Smooth muscle cell of the coronary artery (primary cell): ENCODE results near the gene SNAPIN. TPM values are rescaled to one million over a fixed set of nuclear protein-coding genes. Genes with fewer than 3 reads are reported as not detected.

ENCODE experiments used
- total RNA-seq: library from RNA; depleted of rRNA; stranded (reverse); fragments of >200 nt; gene quantifications from 2 replicates; pipeline ENCODE4 v1.2.3, GENCODE V29; 2014; ENCODE audit warnings: low replicate concordance

SNAPIN gene, protein sequence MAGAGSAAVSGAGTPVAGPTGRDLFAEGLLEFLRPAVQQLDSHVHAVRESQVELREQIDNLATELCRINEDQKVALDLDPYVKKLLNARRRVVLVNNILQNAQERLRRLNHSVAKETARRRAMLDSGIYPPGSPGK
- total RNA-seq = 26.4 and 55.4 TPM in 2 replicates

DNA sequence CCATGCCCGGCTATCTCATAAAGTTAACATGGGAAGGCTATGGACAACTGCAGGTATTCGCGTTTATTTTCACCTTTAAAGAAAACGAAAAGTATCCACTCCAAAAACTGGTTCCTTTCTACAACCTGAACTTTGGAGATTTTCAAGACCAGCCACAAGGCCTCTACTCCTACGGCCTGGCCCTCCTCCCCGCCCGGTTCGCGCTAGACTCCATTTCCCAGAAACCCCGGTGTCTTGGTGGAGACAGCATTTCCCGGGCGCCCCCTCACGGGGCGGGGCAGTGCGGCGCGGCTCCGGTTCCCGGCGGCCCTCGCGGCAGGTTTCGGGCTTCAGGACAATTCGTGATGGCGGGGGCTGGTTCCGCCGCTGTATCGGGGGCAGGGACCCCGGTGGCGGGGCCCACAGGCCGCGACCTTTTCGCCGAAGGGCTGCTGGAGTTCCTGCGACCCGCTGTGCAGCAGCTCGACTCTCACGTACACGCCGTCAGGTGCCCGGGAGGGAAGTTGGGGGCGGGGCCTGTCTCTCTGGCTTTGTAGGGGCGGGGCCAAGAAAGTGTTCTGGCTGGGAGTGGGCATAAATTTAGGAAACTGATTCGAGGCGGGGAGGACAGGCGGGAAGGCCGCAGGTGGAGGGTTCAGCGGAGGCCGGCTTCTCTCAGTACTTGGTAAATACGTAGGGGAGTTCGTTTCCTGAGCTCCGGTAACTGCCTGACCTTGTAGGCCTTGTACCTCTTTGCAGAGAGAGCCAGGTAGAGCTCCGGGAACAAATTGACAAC lies at the start of gene SNAPIN:
Gene SNAPIN (plus strand): TSS at position 304 of the 775 bp plus-strand sequence. CDS start 41 bp downstream, at position 345.

DNA sequence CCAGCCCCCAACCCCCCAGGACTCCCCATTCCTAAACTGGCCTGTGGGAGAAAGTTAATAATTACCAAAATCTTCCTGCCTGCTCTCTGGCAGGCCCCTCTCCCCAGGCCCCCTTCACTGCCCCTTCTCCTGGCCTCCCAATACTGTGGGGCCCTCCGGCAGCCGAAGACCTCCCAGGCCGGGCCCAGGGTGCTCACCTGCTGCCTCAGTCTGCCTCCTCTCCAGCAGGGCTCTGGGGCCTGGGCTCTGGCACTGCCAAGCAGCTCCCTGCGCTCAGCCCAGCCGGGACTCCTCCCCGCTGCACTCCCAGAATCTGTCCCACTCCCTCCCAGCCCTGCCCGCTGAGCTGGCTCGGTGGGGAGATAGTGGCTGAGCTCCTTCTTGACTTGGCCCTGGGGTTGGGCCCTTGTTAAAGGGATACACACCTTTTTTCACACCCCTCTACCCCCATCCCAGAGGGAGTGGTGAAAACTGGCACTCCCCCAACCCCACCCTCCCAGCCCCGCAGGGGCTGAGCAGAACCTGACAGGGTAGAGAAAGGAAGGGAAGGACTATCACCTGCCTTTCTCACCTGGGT lies 45.7 kb upstream of the SNAPIN start, which contains the start of gene S100A16:
Gene S100A16 (minus strand): TSS at position 383 of the 577 bp plus-strand sequence. CDS start 4,986 bp downstream, outside the sequence.

DNA sequence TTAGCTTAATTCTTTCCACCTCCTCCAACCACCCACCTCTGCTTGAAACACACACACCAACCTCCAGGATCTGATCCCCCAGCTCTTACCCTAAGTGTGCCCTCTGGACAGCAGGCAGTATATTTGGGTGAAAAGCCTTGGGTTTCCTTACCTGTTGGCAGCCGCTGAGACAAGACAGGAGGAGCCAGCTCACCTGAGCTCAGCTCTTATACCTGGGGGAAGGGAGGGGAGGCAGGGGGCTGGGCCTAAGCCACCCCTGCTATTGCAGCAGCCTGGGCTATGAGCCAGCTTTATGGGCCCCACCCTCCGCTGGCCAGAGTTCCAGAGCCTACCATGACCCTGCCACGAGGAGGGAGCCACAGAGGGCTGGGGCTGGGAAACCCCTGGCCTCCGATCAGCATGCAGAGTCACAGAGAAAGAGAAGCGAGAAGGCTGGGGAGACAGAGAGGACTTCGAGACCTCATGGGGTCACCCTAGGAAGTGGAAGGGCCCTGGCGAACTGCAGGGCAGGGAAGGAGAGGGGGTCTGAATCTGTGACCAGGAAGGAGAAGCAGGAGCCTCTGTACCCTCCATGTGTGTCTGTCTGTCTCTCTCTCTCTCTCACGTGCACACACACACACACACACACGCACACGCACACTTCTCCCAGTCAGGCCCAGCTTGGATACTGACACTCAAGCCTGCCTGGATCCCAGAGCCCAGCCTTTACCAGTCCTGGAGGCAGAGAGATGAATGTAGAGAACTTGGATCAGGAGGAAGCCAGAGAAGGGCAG lies 42.2 kb upstream of the SNAPIN start, which contains the start of gene S100A14:
Gene S100A14 (minus strand): TSS at position 182 of the 773 bp plus-strand sequence. CDS start 467 bp downstream, outside the sequence.

DNA sequence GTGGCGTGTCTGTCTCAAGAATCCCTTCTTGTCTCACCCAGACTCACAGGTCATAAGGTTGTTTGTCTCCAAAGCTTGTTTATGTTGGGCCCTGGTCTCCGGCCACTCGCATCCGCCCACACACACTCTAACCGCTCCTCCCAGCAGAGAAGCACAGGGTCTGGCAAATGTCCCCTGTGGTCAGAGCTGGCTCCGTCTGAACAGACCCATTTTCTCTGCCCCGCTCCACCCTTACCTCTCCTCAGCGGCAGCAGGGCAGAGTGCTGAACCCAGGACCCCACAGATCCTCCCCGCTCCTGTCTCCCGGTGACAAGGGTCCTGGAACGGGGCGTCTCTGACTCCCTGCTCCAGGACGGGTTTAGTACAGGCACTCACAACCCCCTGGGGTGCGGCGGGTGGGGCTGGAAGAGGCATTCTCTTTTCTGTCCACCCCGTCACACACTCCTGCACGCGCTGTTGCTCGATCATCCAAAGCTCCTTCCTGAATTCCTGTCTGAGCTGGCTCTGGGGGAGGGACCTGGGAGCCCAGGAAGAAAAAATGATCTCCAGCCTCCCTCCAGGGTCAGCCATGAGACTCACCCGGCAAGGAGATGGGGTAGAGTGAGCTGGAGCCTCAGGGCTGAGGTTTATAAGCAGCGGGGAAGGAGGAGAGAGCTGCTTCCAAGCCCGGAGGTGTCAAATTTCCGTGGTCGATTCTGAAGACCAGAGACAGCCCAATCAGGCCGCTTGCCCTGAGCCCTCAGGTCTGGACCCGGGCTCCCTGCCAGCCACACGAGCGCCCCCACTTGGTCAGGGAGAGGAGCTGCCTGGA lies 31.4 kb upstream of the SNAPIN start, which contains the start of gene S100A13:
Gene S100A13 (minus strand): TSS at position 602 of the 811 bp plus-strand sequence. CDS start 1,033 bp downstream, outside the sequence.

DNA sequence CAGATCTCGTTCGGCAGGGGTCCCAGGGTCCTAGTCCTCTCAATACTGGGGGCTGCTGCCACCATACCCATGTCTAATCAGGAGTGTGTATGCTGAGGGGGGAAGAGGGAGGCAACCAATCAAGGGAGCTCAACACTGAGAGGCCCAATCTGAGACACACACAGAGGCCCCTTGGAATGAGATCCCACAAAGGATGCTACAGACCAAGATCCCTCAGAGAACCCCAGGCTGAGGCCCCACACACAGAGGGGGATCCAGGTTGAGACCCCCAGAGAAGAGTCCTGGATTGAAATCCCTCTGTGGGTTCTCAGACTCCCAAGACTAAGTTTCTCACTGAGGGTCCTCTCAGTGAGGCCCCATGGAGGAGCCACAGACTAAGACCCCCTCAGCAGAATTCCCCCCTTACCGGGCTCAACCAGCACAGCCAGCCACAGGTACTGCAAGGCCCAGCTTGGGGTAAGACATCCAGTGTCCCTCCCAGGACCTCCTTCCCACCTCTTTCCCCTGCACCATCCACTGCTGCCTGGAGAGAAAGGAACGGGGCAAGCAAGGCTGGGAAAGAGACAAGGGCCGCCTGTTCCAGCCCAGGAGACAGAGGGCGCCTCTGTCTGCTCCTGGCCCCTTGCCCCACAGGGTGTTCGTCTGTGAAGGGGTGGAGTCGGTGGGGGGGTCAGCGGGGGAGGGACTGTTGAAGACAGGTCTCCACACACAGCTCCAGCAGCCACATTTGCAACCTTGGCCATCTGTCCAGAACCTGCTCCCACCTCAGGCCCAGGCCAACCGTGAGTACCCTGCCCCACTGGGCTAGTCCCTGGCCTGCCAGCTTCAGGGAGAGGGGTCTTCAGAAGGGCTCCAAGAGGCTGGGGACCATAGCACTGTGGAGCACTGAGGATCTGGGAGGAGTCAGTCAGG lies 30.5 kb upstream of the SNAPIN start, which contains the start of gene S100A1:
Gene S100A1 (plus strand): TSS at position 720 of the 912 bp plus-strand sequence. CDS start 2,088 bp downstream, outside the sequence.

DNA sequence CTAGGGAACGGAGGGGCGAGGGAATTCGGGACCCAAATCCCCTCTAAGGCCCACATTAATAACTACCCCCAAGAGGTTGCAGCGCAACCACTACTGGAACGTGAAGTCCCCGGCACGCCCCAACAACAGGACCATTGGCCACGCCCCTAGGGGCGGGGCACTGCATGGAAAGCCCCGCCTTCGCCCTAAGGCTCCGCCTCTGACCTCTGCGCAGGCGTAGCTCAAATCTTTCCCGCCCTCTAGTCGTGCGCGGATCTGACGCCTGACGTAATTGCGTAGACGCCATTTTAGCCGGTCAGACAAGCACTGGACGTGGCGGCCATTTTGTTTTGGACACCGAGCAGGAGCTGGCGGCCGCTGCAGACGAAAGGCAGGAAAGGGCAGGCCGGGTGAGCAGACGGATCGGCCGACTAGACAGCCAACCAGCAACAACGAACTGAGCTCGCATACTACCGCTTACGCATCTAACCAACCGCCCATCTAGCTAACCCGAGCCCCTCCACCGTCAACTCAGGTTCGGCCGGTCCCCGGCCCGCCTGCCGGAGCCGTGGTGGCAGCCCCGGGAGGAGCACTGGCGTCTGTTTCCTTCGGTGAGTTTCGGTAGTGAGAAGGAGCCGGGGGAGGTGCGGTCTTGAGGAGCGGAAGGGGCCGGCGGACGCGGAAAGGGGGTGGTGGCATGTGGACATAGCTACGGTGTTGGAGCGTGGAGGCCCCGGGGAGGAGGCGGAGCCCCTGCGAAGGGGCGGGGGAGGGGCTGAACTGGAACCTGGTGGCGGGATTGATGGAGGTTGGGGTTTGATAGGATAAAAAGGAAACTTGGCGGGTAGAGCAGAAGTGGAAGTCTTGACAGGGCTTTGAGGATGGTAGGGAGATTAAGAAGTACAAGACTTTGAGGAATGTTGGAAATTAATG lies 24.5 kb upstream of the SNAPIN start, which contains the start of gene CHTOP:
Gene CHTOP (plus strand): TSS at position 313 of the 912 bp plus-strand sequence. CDS start 2,523 bp downstream, outside the sequence.

DNA sequence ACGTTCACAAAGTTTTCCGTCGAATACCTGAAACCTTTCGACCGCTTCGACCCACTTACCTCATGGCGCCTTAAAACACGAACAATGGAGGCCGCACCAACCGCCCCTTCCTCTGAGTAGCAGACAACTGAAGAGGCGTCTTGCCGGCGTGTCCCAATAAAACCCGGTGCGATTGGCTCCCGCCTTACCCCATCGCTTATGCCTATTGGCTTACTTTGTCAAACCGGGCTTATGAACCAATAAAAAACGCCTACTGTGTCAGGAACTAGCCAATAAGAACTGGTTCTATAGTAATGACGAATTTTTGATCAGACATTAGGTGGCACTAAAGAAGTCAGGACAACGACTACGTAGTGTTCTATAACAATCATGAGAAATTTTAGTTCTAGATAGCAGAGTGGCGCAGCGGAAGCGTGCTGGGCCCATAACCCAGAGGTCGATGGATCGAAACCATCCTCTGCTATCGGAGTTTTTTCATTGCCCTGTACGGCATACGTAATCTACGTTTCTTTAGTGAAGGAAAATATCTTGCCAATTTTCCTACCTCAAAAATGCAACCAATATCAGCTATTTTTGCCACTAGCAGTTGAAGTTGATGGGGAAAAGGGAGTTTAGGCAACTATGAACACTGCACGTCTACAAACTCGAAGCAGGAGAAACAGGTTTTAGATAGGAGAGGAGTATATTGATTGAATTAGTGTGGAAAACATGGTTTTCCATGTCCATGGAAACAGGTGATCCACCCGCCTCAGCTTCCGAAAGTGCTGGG lies 12.5 kb downstream of the SNAPIN start, which contains the start of gene ILF2:
Gene ILF2 (minus strand): TSS at position 135 of the 769 bp plus-strand sequence. CDS start 71 bp downstream, at position 64.

DNA sequence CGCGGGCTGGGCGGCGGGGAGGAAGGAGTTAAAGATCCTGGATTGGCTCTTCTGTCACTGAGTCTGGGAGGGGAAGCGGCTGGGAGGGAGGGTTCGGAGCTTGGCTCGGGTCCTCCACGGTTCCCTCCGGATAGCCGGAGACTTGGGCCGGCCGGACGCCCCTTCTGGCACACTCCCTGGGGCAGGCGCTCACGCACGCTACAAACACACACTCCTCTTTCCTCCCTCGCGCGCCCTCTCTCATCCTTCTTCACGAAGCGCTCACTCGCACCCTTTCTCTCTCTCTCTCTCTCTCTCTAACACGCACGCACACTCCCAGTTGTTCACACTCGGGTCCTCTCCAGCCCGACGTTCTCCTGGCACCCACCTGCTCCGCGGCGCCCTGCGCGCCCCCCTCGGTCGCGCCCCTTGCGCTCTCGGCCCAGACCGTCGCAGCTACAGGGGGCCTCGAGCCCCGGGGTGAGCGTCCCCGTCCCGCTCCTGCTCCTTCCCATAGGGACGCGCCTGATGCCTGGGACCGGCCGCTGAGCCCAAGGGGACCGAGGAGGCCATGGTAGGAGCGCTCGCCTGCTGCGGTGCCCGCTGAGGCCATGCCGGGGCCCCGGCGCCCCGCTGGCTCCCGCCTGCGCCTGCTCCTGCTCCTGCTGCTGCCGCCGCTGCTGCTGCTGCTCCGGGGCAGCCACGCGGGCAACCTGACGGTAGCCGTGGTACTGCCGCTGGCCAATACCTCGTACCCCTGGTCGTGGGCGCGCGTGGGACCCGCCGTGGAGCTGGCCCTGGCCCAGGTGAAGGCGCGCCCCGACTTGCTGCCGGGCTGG lies 20.2 kb downstream of the SNAPIN start, which contains the start of gene NPR1:
Gene NPR1 (plus strand): TSS at position 170 of the 818 bp plus-strand sequence. CDS start 421 bp downstream, at position 591.

Other genes starting within 250 kb of the SNAPIN start
- not detected in 2 replicates for gene S100A7A, start 242.2 kb upstream of the SNAPIN start, total RNA-seq
- gene S100A7, start 198.1 kb upstream of the SNAPIN start, total RNA-seq = not detected in 2 replicates
- gene S100A6, start 122.7 kb upstream of the SNAPIN start, total RNA-seq = 1,802 and 2,597 TPM in 2 replicates
- gene S100A5, start 117.8 kb upstream of the SNAPIN start, total RNA-seq = not detected in 2 replicates
- gene S100A4, start 112.9 kb upstream of the SNAPIN start, total RNA-seq = 109 and 280 TPM in 2 replicates
- gene S100A3, start 109.4 kb upstream of the SNAPIN start, total RNA-seq = 5.0 and 7.3 TPM in 2 replicates
- 1.1 and 3.5 TPM in 2 replicates for gene S100A2, start 92.9 kb upstream of the SNAPIN start, total RNA-seq
- gene S100A16, start 45.6 kb upstream of the SNAPIN start, total RNA-seq = 98.3 and 375 TPM in 2 replicates
- gene S100A14, start 42.4 kb upstream of the SNAPIN start, total RNA-seq = 0.12 and 0.30 TPM in 2 replicates
- 168 and 173 TPM in 2 replicates for gene S100A13, start 31.2 kb upstream of the SNAPIN start, total RNA-seq
- 0.23 TPM in 1 of 2 replicates, not detected in the other for gene S100A1, start 30.3 kb upstream of the SNAPIN start, total RNA-seq
- gene CHTOP, start 24.6 kb upstream of the SNAPIN start, total RNA-seq = 22.7 and 27.4 TPM in 2 replicates
- 126 and 196 TPM in 2 replicates for gene ILF2, start 12.3 kb downstream of the SNAPIN start, total RNA-seq
- 0.08 and 19.8 TPM in 2 replicates for gene NPR1, start 20.0 kb downstream of the SNAPIN start, total RNA-seq
- 17.9 and 23.9 TPM in 2 replicates for gene INTS3, start 69.3 kb downstream of the SNAPIN start, total RNA-seq
- 4.4 and 38.0 TPM in 2 replicates for gene SLC27A3, start 116.7 kb downstream of the SNAPIN start, total RNA-seq